ENCODE measurements around the gene ZNF425.

DNA sequence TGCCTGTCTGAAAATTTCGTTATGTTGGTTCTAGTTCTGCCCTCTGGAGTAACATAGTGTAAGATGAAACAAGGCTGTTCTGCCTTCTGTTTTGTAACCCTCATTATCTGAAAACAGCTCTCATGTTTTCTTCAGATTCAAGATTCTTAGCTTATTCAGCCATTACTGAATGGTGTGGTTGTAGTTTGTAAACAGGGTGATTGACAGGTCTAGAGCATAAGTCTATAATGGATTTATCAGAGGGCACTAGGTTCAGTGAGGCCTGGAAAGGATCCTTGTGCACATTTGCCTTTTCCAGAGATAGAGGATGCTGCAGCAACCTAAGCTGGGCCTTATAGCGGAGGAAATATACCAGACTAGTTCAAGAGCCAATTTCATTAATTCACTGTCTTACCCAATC is 27.2 kb upstream of the ZNF425 start:
- TF ChIP-seq, protein P1, sequence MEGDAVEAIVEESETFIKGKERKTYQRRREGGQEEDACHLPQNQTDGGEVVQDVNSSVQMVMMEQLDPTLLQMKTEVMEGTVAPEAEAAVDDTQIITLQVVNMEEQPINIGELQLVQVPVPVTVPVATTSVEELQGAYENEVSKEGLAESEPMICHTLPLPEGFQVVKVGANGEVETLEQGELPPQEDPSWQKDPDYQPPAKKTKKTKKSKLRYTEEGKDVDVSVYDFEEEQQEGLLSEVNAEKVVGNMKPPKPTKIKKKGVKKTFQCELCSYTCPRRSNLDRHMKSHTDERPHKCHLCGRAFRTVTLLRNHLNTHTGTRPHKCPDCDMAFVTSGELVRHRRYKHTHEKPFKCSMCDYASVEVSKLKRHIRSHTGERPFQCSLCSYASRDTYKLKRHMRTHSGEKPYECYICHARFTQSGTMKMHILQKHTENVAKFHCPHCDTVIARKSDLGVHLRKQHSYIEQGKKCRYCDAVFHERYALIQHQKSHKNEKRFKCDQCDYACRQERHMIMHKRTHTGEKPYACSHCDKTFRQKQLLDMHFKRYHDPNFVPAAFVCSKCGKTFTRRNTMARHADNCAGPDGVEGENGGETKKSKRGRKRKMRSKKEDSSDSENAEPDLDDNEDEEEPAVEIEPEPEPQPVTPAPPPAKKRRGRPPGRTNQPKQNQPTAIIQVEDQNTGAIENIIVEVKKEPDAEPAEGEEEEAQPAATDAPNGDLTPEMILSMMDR (IDR thresholded peaks at IDR 0.05) = no peak
- no peak for TF ChIP-seq POLR2A (IDR thresholded peaks at IDR 0.05)

Data from uterus (tissue), 2 donors.